HG02623 (cell line): ENCODE results near the gene ORC6.

Experiments
- ATAC-seq: cut with Tn5 transposase; IDR thresholded peaks from one replicate; pipeline ENCODE4 v1.9.1; 2021; ENCODE audit warnings: moderate library complexity; ENCODE audit not compliant: unreplicated experiment

The ORC6 gene

GRCh38 chr16:46700048-46700447, 10.6 kb downstream of the ORC6 start:
- ATAC-seq: no peak

GRCh38 chr16:46701615-46702014, 12.2 kb downstream of the ORC6 start:
- no peak for ATAC-seq

GRCh38 chr16:46702030-46702429, 12.6 kb downstream of the ORC6 start:
- no peak for ATAC-seq

- no peak for ATAC-seq
Measured at GRCh38 chr16:46706642-46707041, 17.2 kb downstream of the ORC6 start.

- no peak for ATAC-seq
Measured at GRCh38 chr16:46709469-46710005, 20.1 kb downstream of the ORC6 start.

GRCh38 chr16:46711106-46712058, 21.9 kb downstream of the ORC6 start:
- no peak for ATAC-seq

- ATAC-seq: no peak
Measured at GRCh38 chr16:46712911-46713310, 23.5 kb downstream of the ORC6 start.

- ATAC-seq: no peak
Measured at GRCh38 chr16:46713634-46714033, 24.2 kb downstream of the ORC6 start.

- no peak for ATAC-seq
Measured at GRCh38 chr16:46714797-46715591, 25.5 kb downstream of the ORC6 start.

GRCh38 chr16:46715769-46716305, 26.4 kb downstream of the ORC6 start:
- no peak for ATAC-seq

GRCh38 chr16:46717692-46718091, 28.2 kb downstream of the ORC6 start:
- ATAC-seq: no peak

GRCh38 chr16:46718214-46718613, 28.8 kb downstream of the ORC6 start:
- ATAC-seq: no peak

- ATAC-seq: no peak
Measured at GRCh38 chr16:46719528-46719927, 30.1 kb downstream of the ORC6 start.

GRCh38 chr16:46720619-46721018, 31.2 kb downstream of the ORC6 start:
- no peak for ATAC-seq

- ATAC-seq: no peak
Measured at GRCh38 chr16:46721885-46722284, 32.4 kb downstream of the ORC6 start.

GRCh38 chr16:46727184-46727583, 37.7 kb downstream of the ORC6 start:
- ATAC-seq: no peak

GRCh38 chr16:46727630-46728029, 38.2 kb downstream of the ORC6 start:
- no peak for ATAC-seq

- no peak for ATAC-seq
Measured at GRCh38 chr16:46728806-46729205, 39.3 kb downstream of the ORC6 start.

- ATAC-seq: no peak
Measured at GRCh38 chr16:46729326-46729995, 40.0 kb downstream of the ORC6 start.

- ATAC-seq: no peak
Measured at GRCh38 chr16:46730126-46730525, 40.7 kb downstream of the ORC6 start.
